ENCODE measurements around the gene SDF4.

Gene SDF4

DNA sequence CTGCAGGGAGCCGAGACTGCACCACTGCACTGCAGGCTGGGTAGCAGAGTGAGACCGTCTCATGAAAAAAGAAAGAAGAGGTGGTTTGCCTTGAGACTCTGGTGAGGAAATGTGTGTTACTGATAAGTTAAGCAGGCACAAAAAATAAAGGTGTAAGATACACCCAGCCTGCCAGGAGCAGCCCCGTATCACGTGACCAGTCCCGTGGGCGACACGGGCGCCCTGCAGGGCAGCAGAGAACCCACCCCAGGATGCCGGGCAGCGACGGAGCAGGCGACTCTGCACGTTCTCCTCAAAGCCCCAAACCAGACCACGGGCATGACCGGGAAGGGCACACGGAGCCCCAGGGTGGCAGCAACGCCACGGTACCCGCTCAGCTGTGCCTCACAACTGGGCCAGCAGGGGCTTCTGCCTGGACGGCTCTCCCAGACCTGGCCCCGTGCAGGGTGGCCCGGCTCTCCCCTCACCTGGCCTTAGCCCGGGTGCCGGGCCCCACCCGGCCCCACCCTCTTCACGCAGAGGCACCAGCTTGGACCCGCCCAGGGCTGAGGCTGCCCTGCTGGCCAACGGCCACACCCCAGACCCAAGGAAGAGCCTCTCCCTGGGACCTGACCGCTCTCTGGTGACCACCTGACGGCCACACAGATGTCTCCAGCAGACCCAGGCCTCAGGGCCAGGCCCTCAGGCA is 9.8 kb downstream of the SDF4 start:
- Histone ChIP-seq H3K36me3 (ENCODE audit: insufficient read depth, low read depth, low read length) (peaks cover 41% of the 10 kb centered on the region), H3K4me3 (ENCODE audit: low read length) (no peak overlapping the region), H3K27ac (ENCODE audit: low read length) (no peak overlapping the region), H3K4me1 (ENCODE audit: insufficient read depth, low read length) (no peaks in the 10 kb centered on the region), H3K27me3 (ENCODE audit: insufficient read depth, low read length) (no peaks in the 10 kb centered on the region), H3K9ac (ENCODE audit: low read depth, low read length) (no peak overlapping the region), H3K9me3 (ENCODE audit: insufficient read depth, low read depth, low read length) (no peaks in the 10 kb centered on the region)

DNA sequence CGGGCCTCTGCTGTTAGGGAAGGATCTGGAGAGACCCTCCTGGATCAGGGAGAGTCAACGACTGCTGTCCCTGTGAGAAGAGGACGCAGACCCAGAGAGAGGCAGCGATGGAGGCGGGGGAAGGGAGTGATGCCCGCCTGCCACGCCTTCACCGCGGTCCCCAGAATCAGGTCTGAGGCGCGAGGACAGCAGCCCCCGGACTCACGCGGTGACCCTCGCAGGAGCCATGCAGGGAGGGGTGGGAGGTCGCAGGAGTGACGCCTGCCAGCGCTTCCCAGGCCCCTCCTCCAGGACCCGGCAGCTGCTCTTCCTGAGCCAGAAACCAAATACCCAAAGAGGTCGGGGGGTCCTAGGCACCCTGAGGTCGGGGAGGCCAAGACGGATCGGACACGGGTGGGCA is 11.6 kb downstream of the SDF4 start:
- no peak overlapping the region for H3K4me3 ChIP-seq (ENCODE audit: low read length)
- no peaks in the 10 kb centered on the region for H3K27me3 ChIP-seq (ENCODE audit: insufficient read depth, low read length)
- peaks cover 38% of the 10 kb centered on the region for H3K36me3 ChIP-seq (ENCODE audit: insufficient read depth, low read depth, low read length)
- no peaks in the 10 kb centered on the region for H3K9me3 ChIP-seq (ENCODE audit: insufficient read depth, low read depth, low read length)
- H3K4me1 ChIP-seq (ENCODE audit: insufficient read depth, low read length) = no peaks in the 10 kb centered on the region
- H3K27ac ChIP-seq (ENCODE audit: low read length) = no peak overlapping the region
- H3K9ac ChIP-seq (ENCODE audit: low read depth, low read length) = no peak overlapping the region

DNA sequence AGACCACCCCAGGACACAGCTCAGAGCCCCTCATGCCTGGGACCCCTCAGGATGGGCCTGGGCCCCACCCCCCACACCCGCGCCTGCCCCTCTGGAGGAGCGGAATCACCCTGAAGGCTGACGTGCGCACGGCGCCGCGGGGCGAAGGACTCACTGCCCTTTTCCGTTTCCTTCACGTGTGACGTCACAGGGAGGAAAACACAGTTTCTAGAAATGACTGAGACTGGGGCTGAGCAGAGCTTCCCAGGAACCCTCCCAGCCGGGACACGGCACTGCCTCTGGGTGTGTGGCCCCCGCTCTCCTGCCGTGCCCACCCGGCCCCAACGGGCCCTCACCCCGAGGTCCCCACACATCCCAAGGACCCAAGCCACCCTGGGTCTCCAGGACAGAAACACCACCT is 12.5 kb downstream of the SDF4 start:
- Histone ChIP-seq H3K4me3 (ENCODE audit: low read length) (no peak overlapping the region), H3K9me3 (ENCODE audit: insufficient read depth, low read depth, low read length) (no peaks in the 10 kb centered on the region), H3K9ac (ENCODE audit: low read depth, low read length) (no peak overlapping the region), H3K27me3 (ENCODE audit: insufficient read depth, low read length) (no peaks in the 10 kb centered on the region), H3K27ac (ENCODE audit: low read length) (no peak overlapping the region), H3K36me3 (ENCODE audit: insufficient read depth, low read depth, low read length) (peaks cover 38% of the 10 kb centered on the region), H3K4me1 (ENCODE audit: insufficient read depth, low read length) (no peaks in the 10 kb centered on the region)

DNA sequence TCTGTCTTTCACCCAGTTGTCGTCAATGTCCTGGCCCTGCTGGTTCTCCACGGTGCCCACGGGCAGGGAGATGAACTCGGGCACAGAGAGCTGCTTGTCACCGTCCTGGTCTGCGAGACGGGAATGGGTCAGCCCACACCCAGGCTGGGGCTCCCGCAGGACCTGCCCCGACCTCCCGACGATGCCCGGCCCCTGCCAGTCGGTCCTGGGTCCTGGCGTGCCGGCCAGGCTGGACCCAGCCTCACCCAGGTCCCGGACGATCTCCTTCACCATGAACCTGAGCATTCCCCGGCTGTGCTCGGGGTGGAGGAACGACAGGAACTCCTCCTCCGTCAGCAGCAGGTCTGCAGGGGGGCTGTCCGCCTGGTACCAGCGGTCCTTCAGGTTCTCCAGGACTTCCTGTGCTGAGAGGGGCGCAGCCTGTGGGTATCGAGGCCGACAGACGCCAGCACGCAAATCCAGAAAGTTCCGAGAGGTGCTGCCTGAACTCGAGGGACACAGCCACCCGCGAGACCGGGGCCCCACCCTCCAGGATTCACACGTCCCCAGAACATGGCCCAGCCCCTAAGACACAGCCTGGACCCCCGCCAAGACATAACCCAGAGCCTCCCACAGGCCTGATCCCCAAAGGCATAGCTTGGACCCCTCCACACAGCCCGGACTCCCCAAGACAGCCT is 13.1 kb downstream of the SDF4 start:
- Histone ChIP-seq H3K27ac (ENCODE audit: low read length) (no peak overlapping the region), H3K4me1 (ENCODE audit: insufficient read depth, low read length) (no peaks in the 10 kb centered on the region)

DNA sequence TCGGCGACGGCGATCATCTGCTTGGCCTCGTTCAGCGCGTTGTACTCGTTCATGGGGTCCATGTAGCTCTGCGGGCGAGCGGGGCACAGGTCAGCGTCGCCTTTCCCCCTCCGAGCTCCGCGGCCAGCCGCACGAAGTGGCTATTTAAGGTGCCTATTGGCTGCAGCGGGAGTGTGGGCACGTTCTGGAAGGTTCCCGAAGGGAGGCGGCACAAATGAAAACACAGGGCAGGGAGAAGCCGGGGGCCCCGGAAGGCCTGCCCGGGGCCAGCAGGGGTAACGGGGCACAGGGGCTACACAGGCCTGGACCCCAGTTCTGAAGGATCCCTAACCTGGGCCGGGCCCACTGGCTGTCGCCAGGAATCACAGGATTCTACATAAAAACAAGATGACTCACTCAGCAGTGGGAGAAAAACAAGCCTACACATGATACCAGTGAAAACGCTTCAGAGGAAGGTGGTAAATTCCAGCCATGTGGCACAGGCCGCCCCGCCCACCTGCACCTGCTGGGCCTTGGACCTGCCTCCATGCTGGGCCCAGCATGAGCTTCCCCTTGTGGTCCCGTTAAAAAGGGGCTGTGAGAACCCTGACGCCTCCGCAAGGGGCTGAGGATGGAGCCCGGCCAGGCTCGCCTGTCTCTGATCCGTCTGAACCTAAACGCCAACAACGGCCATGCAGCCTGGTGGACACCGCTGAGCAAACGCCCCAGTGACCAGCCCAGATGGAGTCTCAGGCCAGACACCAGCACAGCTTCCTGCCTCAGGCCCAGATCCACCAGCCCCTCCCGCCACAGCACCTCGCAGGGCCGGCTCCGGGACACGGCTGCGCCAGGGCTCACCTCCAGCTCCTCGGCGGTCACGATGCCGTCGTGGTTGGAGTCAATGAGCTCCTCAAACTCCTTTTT is 13.9 kb downstream of the SDF4 start:
- peaks cover 32% of the 10 kb centered on the region for H3K36me3 ChIP-seq (ENCODE audit: insufficient read depth, low read depth, low read length)
- H3K27ac ChIP-seq (ENCODE audit: low read length) = no peak overlapping the region
- H3K27me3 ChIP-seq (ENCODE audit: insufficient read depth, low read length) = no peaks in the 10 kb centered on the region
- no peaks in the 10 kb centered on the region for H3K4me1 ChIP-seq (ENCODE audit: insufficient read depth, low read length)
- no peaks in the 10 kb centered on the region for H3K9me3 ChIP-seq (ENCODE audit: insufficient read depth, low read depth, low read length)
- H3K9ac ChIP-seq (ENCODE audit: low read depth, low read length) = no peak overlapping the region
- H3K4me3 ChIP-seq (ENCODE audit: low read length) = no peak overlapping the region

More for the DNA sequence above, 13.1 kb downstream of the SDF4 start:
- no peak overlapping the region for H3K4me3 ChIP-seq (ENCODE audit: low read length)
- H3K27me3 ChIP-seq (ENCODE audit: insufficient read depth, low read length) = no peaks in the 10 kb centered on the region
- no peaks in the 10 kb centered on the region for H3K9me3 ChIP-seq (ENCODE audit: insufficient read depth, low read depth, low read length)
- H3K36me3 ChIP-seq (ENCODE audit: insufficient read depth, low read depth, low read length) = peaks cover 38% of the 10 kb centered on the region
- H3K9ac ChIP-seq (ENCODE audit: low read depth, low read length) = no peak overlapping the region

DNA sequence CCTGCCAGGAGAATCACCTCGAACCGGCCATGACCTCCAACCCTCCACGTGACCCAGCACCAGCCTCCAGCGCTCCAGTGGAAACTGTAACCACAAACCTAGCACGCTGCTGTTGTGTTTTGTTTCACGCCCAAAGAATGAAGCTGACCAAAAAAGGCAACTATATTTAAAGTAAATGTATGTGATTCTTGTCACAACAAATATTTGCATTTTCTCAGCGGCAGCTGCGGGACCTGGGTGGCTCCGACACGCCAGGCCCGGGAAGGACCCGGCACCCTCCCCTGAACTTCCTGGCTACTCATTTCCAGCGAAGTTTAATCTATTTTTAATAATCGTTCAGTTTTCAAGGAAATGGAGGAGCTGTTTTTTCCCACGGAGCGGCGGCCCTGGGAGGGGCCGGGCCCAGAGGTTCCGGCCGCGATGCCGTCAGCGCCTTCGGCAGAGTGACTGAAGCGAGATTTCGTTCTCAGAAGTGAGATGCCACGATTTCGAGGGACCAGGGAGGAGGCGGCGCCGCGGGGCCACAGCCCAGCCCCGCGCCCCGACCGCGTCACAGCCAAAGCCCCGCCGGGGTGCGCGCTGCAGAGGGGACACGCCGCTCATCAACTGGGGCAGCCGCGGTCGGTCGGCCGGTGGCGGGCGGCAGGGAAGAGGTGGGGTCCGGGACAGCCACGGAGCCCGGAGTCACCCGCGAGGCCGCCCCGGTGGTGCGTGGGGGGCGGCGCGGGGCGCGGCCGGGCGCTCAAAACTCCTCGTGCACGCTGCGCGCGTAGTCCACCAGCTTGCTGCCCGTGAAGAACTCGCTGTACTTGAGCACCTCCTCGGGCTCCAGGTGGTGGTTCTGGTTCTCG is 14.8 kb downstream of the SDF4 start:
- no peaks in the 10 kb centered on the region for H3K27me3 ChIP-seq (ENCODE audit: insufficient read depth, low read length)
- no peaks in the 10 kb centered on the region for H3K4me1 ChIP-seq (ENCODE audit: insufficient read depth, low read length)
- H3K9me3 ChIP-seq (ENCODE audit: insufficient read depth, low read depth, low read length) = no peaks in the 10 kb centered on the region
- no peak overlapping the region for H3K27ac ChIP-seq (ENCODE audit: low read length)
- no peak overlapping the region for H3K4me3 ChIP-seq (ENCODE audit: low read length)
- H3K9ac ChIP-seq (ENCODE audit: low read depth, low read length) = no peak overlapping the region
- H3K36me3 ChIP-seq (ENCODE audit: insufficient read depth, low read depth, low read length) = peaks cover 28% of the 10 kb centered on the region

DNA sequence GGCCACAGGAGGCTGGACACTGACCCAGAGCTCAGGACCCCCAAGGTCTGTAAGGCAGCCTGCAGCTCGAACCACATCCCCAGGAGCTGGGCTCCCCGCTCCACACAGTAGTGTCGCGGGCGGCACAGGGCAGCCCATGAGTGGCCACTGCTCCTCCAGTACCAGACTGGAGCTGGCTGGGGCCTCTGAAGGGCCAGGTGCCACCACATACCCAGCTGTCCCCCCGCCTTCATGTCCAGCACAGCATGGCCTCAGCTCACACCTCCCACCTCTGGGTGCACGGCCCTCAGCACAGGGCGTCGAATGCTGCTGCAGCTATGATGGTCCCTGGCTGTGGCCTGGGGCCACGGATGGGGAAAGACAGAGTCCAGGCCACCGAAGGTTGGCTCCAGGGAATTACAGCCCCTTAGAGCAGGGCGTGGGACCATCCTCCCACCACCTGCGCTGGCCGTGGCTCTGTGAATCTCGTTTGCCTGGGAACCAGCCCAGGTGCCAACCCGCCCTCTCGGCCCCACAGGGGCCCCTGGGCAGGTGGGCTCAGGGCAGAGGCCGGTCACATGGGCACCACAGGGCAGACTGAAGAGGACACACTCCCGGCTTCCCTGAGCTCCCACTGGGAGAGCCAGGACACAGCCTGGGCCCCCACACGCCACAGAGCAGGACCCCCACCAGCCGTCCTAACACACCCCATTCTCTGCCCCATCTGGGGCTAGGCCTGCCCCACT is 15.8 kb downstream of the SDF4 start:
- Histone ChIP-seq H3K4me3 (ENCODE audit: low read length) (no peak overlapping the region), H3K36me3 (ENCODE audit: insufficient read depth, low read depth, low read length) (peaks cover 20% of the 10 kb centered on the region), H3K4me1 (ENCODE audit: insufficient read depth, low read length) (no peaks in the 10 kb centered on the region), H3K27ac (ENCODE audit: low read length) (no peak overlapping the region), H3K9me3 (ENCODE audit: insufficient read depth, low read depth, low read length) (no peaks in the 10 kb centered on the region), H3K9ac (ENCODE audit: low read depth, low read length) (no peak overlapping the region), H3K27me3 (ENCODE audit: insufficient read depth, low read length) (no peaks in the 10 kb centered on the region)

DNA sequence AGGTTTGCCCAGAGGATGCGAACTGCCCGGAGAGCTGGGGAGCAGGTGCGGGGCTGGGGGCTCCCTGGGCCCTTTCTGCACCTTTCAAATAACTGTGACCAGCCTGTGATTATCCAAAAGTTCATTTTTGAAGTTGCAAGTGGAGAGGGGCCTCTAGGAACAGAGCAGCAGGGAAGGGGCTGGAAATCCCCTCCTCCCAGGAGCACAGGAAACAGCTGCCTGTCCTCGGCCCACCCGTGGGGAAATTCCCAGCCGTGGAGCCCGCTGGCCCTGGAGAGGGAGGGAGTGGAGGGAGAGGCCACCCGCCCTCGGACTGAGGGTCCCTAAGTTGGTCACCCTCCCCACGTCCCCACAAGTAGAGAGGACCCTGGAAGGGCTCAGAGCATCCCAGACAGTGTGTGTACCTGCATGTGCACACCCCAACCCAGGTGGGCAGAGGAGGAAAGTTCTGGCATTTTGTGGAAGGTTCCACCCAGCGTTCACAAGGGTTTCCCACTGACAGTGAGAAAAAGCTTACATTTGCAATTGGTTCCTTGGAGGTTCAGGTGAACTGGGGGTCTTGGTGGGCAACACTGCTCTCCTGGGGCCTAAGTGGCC is 16.6 kb downstream of the SDF4 start:
- H3K9ac ChIP-seq (ENCODE audit: low read depth, low read length) = no peak overlapping the region
- no peaks in the 10 kb centered on the region for H3K27me3 ChIP-seq (ENCODE audit: insufficient read depth, low read length)
- H3K4me1 ChIP-seq (ENCODE audit: insufficient read depth, low read length) = no peaks in the 10 kb centered on the region
- no peak overlapping the region for H3K27ac ChIP-seq (ENCODE audit: low read length)
- no peaks in the 10 kb centered on the region for H3K9me3 ChIP-seq (ENCODE audit: insufficient read depth, low read depth, low read length)
- no peak overlapping the region for H3K4me3 ChIP-seq (ENCODE audit: low read length)
- peaks cover 13% of the 10 kb centered on the region for H3K36me3 ChIP-seq (ENCODE audit: insufficient read depth, low read depth, low read length)

DNA sequence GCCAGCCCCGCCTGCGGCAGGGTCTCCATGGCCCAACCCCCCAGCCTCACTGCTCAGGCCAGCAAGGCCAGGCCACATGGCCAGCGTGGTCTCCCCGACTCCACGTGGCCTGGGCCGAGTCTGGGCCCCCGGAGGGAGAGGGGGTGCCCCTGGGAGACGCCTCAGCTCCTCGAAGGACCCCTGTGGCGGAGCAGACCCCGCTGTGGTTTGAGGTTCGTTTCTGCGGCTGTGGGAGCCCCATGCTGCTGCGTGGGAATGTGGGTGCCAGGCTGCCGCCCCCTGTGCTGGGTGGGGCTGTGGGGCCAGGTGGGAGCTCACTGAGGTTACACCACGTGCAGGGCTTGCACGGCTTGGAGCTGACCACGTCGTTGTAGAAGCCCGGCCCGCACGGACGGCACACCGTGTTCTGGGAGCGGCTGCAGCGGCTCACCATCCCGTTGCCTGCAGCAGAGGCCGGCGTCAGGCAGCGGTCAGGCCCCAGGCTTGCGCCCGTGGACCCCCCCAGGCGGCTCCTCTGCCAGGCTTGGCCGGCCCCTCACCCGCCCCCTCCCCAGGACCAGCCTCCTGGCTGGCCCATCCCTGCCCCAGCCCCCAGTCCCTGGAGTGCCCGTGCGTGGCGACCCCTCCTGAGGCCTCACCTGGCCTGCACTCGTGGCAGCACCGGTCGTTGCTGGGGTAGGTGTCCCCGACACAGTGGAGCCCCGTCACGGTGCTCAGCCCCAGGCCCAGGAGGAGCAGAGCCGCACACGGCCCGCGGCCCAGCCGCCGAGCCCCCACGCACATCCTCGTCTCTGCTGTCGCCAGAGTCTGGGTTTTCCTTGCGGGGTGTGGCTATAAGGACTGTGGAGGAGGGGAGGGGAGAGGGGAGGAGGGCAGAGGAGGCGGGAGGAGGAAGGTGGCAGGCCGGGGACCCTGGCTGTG is 18.2 kb downstream of the SDF4 start, which contains the start of gene TNFRSF4:
Gene TNFRSF4 (minus strand): TSS at position 809 of the 921 bp plus-strand sequence. CDS start 26 bp downstream, at position 783.
- H3K27me3 ChIP-seq (ENCODE audit: insufficient read depth, low read length) = no peaks in the 10 kb centered on the region
- no peak within 1 kb of the TSS for H3K9ac ChIP-seq (ENCODE audit: low read depth, low read length)
- H3K27ac ChIP-seq (ENCODE audit: low read length) = no peak within 1 kb of the TSS

More for the DNA sequence above, 18.2 kb downstream of the SDF4 start, which contains the start of gene TNFRSF4:
- H3K36me3 ChIP-seq (ENCODE audit: insufficient read depth, low read depth, low read length) = peaks cover 10% of the 10 kb centered on the region
- H3K4me1 ChIP-seq (ENCODE audit: insufficient read depth, low read length) = no peaks in the 10 kb centered on the region
- no peak within 1 kb of the TSS for H3K4me3 ChIP-seq (ENCODE audit: low read length)
- no peaks in the 10 kb centered on the region for H3K9me3 ChIP-seq (ENCODE audit: insufficient read depth, low read depth, low read length)
